Peyer's patch (tissue), 4 donors: Measurements from ENCODE around the gene GLTP.

Source experiments
- CTCF ChIP-seq, 6 experiments: fragments of 450-650 bp in 4 of 6; fragments of 200-600 bp in 2 of 6; sonication (generic) in 1 of 6; IDR thresholded peaks; one replicate each; pipeline ENCODE4 v1.5.1; 2017 to 2019; ENCODE audit warnings: antibody characterized with exemption in 6 of 6, mild to moderate bottlenecking in 3 of 6, moderate library complexity in 1 of 6
- POLR2A ChIP-seq, 2 donors: fragments of 450-650 bp; IDR thresholded peaks; one replicate each; pipeline ENCODE4 v1.5.1; 2017; ENCODE audit warnings: antibody characterized with exemption in 2 of 2, mild to moderate bottlenecking in 2 of 2, moderate library complexity in 2 of 2

- TF ChIP-seq POLR2A (IDR thresholded peaks at IDR 0.05): no peak
- TF ChIP-seq CTCF (IDR thresholded peaks at IDR 0.05): peak in 3 of 6 experiments; percentile 24 to 35 (median 29)
These were observed 30.6 kb upstream of the GLTP start for GRCh38 chr12:109910969-109911348.
